Mucosa of stomach (tissue), 1 donor: Measurements from ENCODE around the gene RPRD1A.
"Not testable (repeated sequence)": the region's sequence is repeated elsewhere in the genome, so short reads cannot be mapped to it uniquely, and the experiment has no call there.

Experiments
- H3K27me3 ChIP-seq: one replicate; pipeline ENCODE4 v1.7.0; 2013; ENCODE audit warnings: mild to moderate bottlenecking, low read length; ENCODE audit not compliant: control insufficient read depth, insufficient read depth
- H3K36me3 ChIP-seq: one replicate; pipeline ENCODE4 v1.7.0; 2013; ENCODE audit warnings: low read length; ENCODE audit not compliant: control insufficient read depth, insufficient read depth
- H3K4me1 ChIP-seq: one replicate; pipeline ENCODE4 v1.7.0; 2013; ENCODE audit warnings: mild to moderate bottlenecking, low read length; ENCODE audit not compliant: control insufficient read depth, insufficient read depth
- H3K4me3 ChIP-seq: one replicate; pipeline ENCODE4 v1.7.0; 2013; ENCODE audit warnings: low read length
- H3K9ac ChIP-seq: one replicate; pipeline ENCODE4 v1.7.0; 2013; ENCODE audit warnings: mild to moderate bottlenecking, low read length, moderate library complexity
- H3K9me3 ChIP-seq: one replicate; pipeline ENCODE4 v1.7.0; 2013; ENCODE audit warnings: mild to moderate bottlenecking, low read length, moderate library complexity; ENCODE audit not compliant: control insufficient read depth
- donor health status: Pancreatic carcinoma.

RPRD1A gene

DNA sequence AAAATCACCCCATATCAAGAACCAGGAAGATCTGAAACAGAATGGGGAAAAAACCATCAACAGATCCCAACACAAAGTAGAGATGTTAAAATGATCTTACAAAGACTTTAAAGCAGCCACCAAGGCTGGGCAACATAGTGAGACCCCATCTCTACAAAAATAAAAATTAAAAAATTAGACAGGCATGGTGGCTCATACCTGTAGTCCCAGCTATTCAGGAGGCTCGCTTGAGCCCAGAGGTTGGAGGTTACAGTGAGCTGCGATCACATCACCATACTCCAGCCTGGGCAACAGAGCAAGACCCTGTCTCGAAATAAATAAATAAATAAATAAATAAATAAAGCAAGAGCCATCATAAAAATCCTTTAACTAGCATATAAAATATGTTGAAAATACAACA is 20.5 kb downstream of the RPRD1A start:
- Histone ChIP-seq H3K36me3 (no peaks in the 10 kb centered on the region), H3K4me3 (no peak overlapping the region), H3K27me3 (no peaks in the 10 kb centered on the region), H3K4me1 (no peaks in the 10 kb centered on the region), H3K9me3 (no peaks in the 10 kb centered on the region), H3K9ac (no peak overlapping the region)

DNA sequence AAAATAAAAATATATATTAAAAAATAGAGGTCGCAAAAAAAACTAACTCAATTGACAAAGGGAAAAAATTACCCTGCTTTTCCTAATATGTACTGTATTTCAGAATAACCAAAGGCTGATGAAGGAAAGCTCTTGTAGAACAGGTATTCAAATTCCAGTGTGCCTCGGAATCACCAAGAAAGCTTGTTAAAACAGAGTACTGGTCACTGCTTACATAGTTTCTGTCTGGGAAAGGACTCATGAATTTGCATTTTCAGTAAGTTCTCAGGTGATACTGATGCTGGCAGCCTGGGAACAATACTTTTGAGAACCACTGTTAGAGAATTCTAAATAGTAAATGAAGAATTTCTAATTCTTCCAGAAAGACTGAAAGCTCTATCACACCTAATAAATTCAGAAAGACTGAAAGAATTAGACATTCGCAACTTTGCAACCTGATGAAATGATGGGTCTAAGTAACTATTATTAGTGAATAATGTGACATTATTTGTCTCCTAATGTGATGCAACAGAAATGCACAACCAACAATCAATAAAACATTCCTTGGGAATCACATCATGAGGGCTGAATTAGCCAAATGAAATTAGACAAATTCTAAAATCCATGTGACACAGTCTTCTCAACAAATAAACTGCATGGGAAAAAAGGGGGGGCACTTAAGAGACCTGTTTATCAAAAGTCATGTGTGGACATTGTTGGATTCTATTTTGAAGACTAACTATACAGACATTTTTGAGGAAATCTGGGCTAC is 21.9 kb downstream of the RPRD1A start:
- Histone ChIP-seq H3K36me3 (no peaks in the 10 kb centered on the region), H3K9ac (no peak overlapping the region), H3K4me1 (no peaks in the 10 kb centered on the region), H3K27me3 (no peaks in the 10 kb centered on the region), H3K9me3 (no peaks in the 10 kb centered on the region), H3K4me3 (no peak overlapping the region)

DNA sequence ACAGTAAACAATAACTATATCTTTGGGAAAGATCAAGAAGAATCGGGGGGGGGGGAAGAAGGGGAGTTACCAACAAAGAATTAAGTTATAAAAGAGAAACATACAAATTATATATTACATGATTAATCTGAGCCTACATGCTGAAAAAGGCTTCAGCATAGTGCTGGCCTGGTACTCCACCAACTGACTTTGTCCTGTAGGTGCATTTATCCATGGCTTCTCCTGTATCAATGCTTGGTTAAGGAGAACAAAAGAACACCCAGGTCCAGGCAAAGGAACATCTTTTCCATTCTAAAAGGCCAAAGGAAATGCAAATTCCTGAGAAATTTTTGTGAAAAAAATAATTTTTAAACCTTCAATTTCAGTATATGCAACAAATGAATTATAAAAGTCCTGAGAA is 24.2 kb downstream of the RPRD1A start:
- Histone ChIP-seq H3K4me3 (no peak overlapping the region), H3K4me1 (no peaks in the 10 kb centered on the region), H3K27me3 (no peaks in the 10 kb centered on the region), H3K36me3 (no peaks in the 10 kb centered on the region), H3K9me3 (no peaks in the 10 kb centered on the region), H3K9ac (no peak overlapping the region)

DNA sequence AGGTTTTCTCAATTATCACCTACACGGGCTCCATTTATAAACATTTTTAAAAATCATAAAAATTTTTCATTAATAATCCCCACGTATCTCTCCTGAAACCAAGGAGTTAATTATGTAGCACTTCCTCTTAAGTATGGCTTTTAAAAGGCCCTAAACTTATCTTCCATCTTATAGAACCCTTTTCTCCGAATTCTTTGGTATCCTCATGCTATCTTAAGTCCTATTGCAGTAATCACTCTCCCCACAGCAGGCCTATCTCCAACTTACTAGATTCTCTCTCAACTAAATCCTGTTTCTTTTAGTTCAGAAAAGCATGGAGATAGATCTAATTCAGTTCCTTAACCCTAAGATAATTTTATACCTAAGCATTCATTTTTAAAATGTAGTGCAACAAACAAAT is 26.2 kb downstream of the RPRD1A start:
- Histone ChIP-seq H3K4me3 (no peak overlapping the region), H3K9me3 (no peaks in the 10 kb centered on the region), H3K36me3 (no peaks in the 10 kb centered on the region), H3K9ac (no peak overlapping the region), H3K27me3 (no peaks in the 10 kb centered on the region), H3K4me1 (no peaks in the 10 kb centered on the region)

DNA sequence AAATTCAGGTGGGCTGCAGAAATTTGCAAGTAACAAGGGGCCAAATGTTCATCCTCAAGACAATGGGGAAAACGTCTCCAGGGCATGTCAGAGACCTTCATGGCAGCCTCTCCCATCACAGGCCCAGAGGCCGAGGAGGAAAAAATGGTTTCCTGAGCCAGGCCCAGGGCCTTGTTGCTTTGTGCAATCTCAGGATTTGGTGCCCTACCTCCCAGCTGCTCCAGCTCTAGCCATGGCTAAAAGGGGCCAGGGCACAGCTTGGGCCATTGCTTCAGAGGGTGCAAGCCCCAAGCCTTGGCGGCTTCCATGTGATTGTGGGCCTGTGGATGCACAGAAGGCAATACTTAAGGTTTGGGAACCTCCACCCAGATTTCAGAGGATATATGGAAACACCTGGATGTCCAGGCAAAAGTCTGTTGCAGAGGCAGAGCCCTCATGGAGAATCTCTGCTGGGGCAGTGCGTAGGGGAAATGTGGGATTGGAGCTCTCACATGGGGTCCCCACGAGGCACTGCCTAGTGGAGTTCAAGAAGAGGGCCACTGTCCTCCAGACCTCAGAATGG is 29.2 kb downstream of the RPRD1A start:
- Histone ChIP-seq H3K9me3 (no peaks in the 10 kb centered on the region), H3K4me3 (no peak overlapping the region), H3K27me3 (no peaks in the 10 kb centered on the region), H3K4me1 (peaks cover 5% of the 10 kb centered on the region), H3K36me3 (no peaks in the 10 kb centered on the region), H3K9ac (no peak overlapping the region)

DNA sequence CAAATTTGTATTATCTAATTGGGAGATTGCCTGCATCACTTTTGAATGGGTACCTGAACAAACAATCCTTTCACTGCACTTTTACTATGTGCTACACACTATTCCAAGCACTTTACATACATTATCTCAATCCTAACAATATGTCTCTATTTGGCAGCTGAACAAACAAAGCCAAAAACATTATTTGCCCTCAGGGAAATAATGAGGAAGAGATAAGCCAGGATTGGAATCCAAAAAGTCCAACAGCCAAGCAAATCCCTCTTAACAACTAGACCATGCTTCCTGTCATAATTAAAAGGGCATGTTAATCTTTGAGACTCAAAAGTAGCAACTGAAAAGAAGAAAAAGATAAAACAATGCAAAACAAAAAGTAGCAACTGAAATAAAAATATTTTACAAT is 32.1 kb downstream of the RPRD1A start:
- Histone ChIP-seq H3K4me1 (peaks cover 5% of the 10 kb centered on the region), H3K36me3 (no peaks in the 10 kb centered on the region), H3K27me3 (no peaks in the 10 kb centered on the region), H3K9me3 (no peaks in the 10 kb centered on the region), H3K9ac (no peak overlapping the region), H3K4me3 (no peak overlapping the region)

DNA sequence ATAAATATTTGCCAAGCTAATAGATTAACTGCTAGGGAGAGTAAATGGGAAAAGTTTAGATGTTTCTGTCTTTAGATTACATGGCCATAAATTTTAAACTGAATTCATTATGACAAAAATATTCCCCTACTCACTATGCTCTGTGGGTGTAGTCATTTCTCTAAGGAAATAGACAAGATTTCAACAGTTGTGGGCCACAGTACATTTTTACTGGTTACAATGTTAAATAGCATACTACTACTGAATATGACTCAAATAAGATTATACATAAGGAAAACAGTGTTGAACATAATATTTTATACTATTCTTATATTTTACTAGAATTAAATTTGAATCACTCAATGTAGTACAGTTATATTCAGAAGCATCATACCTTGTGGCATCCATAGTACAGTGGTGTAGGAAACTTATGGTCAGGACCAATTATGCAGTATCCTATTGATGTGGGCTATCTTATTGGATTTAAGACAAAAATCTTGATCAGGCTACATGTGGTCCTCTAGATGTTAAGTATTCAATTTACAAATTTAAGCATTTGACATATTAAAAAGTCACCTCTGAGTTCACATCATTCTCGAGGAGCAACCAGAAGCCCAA is 33.0 kb downstream of the RPRD1A start:
- Histone ChIP-seq H3K9me3 (no peaks in the 10 kb centered on the region), H3K36me3 (no peaks in the 10 kb centered on the region), H3K4me1 (peaks cover 5% of the 10 kb centered on the region), H3K9ac (no peak overlapping the region), H3K27me3 (no peaks in the 10 kb centered on the region), H3K4me3 (no peak overlapping the region)

DNA sequence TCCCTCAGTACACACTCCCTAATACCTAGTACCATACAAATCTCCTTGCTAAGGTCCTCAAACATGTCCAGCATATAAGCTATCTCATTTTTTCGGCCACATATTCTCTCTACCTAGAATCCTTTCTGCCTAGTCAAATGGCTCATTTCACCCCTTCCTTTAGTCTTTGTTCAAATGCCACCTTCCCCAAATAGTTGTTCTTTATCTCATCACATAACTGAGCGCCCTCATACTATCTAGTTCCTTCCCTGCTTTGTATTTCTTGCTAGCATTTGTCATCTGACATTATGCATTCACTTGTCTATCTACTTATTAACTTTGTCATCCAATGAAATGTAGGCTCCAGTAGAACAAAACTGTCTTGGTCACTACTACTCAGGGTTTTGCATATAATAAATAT is 35.5 kb downstream of the RPRD1A start:
- H3K4me3 ChIP-seq = no peak overlapping the region
- no peaks in the 10 kb centered on the region for H3K9me3 ChIP-seq
- no peaks in the 10 kb centered on the region for H3K36me3 ChIP-seq
- no peaks in the 10 kb centered on the region for H3K27me3 ChIP-seq
- H3K4me1 ChIP-seq = peaks cover 5% of the 10 kb centered on the region
- no peak overlapping the region for H3K9ac ChIP-seq

DNA sequence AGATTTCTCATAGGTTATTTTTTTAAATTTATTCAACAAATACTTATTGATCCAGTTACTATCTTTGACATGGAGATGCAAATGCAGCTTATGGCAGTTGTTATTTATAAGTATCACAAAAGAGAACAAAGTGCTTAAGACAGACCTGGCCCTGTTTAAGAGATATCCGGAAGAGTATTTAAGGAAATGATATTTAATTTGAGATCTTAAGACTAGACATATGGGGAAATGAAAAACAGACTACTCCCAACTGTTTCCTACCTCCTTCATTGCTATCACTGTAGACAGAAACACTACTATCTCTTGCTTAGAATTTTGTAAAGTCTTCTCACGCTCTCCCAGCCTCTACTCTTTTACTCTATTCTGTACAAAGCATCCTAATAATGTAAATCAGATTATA is 36.0 kb downstream of the RPRD1A start:
- Histone ChIP-seq H3K36me3 (no peaks in the 10 kb centered on the region), H3K27me3 (no peaks in the 10 kb centered on the region), H3K9me3 (no peaks in the 10 kb centered on the region)

DNA sequence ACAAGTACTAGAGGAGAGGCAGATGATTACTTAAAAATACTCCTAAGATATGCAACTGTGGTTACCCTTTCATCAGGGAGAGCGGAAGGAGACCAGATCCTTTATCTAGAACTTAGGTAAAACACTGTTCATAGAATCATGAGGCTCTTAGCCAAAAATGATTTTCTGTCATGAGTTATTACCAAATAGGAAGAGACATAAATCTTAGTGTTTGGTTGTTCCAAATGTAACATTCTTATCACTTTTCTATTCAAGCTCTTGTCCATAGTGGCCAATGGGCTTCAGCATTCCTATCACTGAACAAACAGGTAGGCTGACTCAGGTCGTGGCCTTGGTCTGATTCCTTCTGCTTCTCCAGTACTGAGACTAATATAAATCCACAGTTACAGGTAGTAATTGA is 38.5 kb downstream of the RPRD1A start:
- H3K27me3 ChIP-seq = no peaks in the 10 kb centered on the region
- H3K36me3 ChIP-seq = no peaks in the 10 kb centered on the region
- no peaks in the 10 kb centered on the region for H3K4me1 ChIP-seq

More for the DNA sequence above, 36.0 kb downstream of the RPRD1A start:
- H3K4me3 ChIP-seq = no peak overlapping the region
- H3K4me1 ChIP-seq = peaks cover 5% of the 10 kb centered on the region
- H3K9ac ChIP-seq = no peak overlapping the region

DNA sequence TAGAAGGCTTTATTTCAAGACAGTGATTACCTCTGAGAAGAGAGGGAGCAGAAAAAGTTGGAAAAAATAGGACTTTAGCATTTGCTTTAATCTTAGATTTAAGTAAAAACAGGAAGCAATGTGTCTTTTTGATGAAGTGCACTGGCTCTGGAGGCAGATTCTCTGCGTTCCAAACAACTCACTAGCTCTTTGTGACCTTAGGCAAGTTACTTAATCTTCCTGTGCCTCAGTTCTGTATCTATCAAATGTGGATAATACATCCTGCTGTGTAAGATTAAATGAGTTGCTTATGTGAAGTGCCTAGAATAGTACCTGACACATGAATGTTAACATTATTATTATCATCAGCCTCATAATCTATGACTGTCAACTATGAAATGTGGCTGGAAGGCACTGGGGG is 42.3 kb downstream of the RPRD1A start:
- no peaks in the 10 kb centered on the region for H3K9me3 ChIP-seq
- H3K36me3 ChIP-seq = no peaks in the 10 kb centered on the region
- no peak overlapping the region for H3K9ac ChIP-seq
- H3K4me1 ChIP-seq = no peaks in the 10 kb centered on the region
- no peaks in the 10 kb centered on the region for H3K27me3 ChIP-seq
- no peak overlapping the region for H3K4me3 ChIP-seq

More for the DNA sequence above, 38.5 kb downstream of the RPRD1A start:
- no peak overlapping the region for H3K9ac ChIP-seq
- no peak overlapping the region for H3K4me3 ChIP-seq
- no peaks in the 10 kb centered on the region for H3K9me3 ChIP-seq

DNA sequence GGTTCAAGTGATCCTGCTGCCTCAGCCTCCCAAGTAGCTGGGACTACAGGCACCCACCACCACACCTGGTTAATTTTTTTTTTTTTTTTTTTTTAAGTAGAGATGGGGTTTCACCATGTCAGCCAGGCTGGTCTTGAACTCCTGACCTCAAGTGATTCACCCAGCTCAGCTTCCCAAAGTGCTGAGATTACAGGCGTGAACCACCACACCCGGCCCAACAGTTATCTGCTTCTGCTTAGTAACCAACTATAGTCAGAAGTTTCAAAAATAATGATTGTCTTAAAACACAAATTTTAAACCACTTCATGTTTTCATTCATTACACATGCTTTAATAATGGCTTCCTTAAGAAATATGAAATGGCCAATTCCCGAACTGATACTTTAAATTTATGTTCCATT is 43.1 kb downstream of the RPRD1A start:
- H3K36me3 ChIP-seq, H3K9ac ChIP-seq, H3K4me3 ChIP-seq, H3K9me3 ChIP-seq, H3K27me3 ChIP-seq, H3K4me1 ChIP-seq: not testable (repeated sequence)
